Measurements from ENCODE around the gene ST3GAL2. TPM values are rescaled to one million over a fixed set of nuclear protein-coding genes. Genes with fewer than 3 reads are reported as not detected.

ST3GAL2 gene
- total and polyA plus RNA-seq, 2 donors (not counting 3 experiments of a cell fraction or from before 2014, with no cell fraction given): 23.0 to 50.4 TPM

- dilution Hi-C loops (cut with MboI; ENCODE audit: extremely low pct_ligation_motif_present, low sequenced_read_pairs): no loop called here
- Histone ChIP-seq H3K79me2 (ENCODE audit: control insufficient read depth, insufficient read depth, low read length) (no peaks in the 10 kb centered on the region), H3K9me1 (replicated peaks; ENCODE audit: control insufficient read depth, extremely low read depth, insufficient read depth, low read length) (no peaks in the 10 kb centered on the region), H2AFZ (ENCODE audit: low read depth, low read length) (no peak overlapping the region), H3K4me2 (ENCODE audit: insufficient read depth, low read length) (no peak overlapping the region), H4K20me1 (replicated peaks; ENCODE audit: control insufficient read depth, extremely low read depth, insufficient read depth, low read length) (no peaks in the 10 kb centered on the region), H3K36me3 (ENCODE audit: control insufficient read depth in 2 of 2, extremely low read depth in 1 of 2, insufficient read depth in 2 of 2, low read length in 2 of 2) (peaks cover 0 to 28% of the 10 kb centered on the region in 2 experiments), H3K27ac (ENCODE audit: insufficient read depth, low read depth, low read length) (no peak overlapping the region), H3K9me3 (replicated peaks; ENCODE audit: control insufficient read depth, insufficient read depth, low read length) (no peaks in the 10 kb centered on the region), H3K9ac (replicated peaks; ENCODE audit: extremely low read depth, insufficient read depth, low read length) (no peak overlapping the region), H3K27me3 (ENCODE audit: control insufficient read depth in 2 of 2, insufficient read depth in 2 of 2, low read length in 2 of 2) (no peaks in the 10 kb centered on the region), H3K4me3 (replicated peaks in 1 of 3; ENCODE audit: insufficient read depth in 1 of 3, low read depth in 1 of 3, low read length in 3 of 3) (no peak overlapping the region), H3K4me1 (ENCODE audit: control insufficient read depth, extremely low read depth, insufficient read depth, low read length) (peaks cover 23% of the 10 kb centered on the region)
- ChIA-PET CTCF (interaction anchor here (1.2 kb wide), 2 partner anchors 25 to 175 kb away, joined by 4 to 5 read pairs; partner anchors contain the start of gene FCSK), POLR2A (no interaction called here)
- intact Hi-C loops (cut with micrococcal nuclease): no loop called here
- TF ChIP-seq EZH2 (IDR thresholded peaks at IDR 0.05; ENCODE audit: borderline replicate concordance, low read depth, low read length, severe bottlenecking) (no peak), POLR2A (IDR thresholded peaks at IDR 0.05; ENCODE audit: low read depth, low read length) (no peak), GATA2 (IDR thresholded peaks at IDR 0.05; ENCODE audit: insufficient read depth, insufficient read length, low read depth, low read length) (no peak), POLR2AphosphoS5 (IDR thresholded peaks at IDR 0.05; ENCODE audit: insufficient read depth, low read depth, low read length) (peak; percentile 13)
- TF ChIP-seq, protein P1, sequence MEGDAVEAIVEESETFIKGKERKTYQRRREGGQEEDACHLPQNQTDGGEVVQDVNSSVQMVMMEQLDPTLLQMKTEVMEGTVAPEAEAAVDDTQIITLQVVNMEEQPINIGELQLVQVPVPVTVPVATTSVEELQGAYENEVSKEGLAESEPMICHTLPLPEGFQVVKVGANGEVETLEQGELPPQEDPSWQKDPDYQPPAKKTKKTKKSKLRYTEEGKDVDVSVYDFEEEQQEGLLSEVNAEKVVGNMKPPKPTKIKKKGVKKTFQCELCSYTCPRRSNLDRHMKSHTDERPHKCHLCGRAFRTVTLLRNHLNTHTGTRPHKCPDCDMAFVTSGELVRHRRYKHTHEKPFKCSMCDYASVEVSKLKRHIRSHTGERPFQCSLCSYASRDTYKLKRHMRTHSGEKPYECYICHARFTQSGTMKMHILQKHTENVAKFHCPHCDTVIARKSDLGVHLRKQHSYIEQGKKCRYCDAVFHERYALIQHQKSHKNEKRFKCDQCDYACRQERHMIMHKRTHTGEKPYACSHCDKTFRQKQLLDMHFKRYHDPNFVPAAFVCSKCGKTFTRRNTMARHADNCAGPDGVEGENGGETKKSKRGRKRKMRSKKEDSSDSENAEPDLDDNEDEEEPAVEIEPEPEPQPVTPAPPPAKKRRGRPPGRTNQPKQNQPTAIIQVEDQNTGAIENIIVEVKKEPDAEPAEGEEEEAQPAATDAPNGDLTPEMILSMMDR (IDR thresholded peaks at IDR 0.05; ENCODE audit: extremely low read depth in 1 of 2, insufficient read depth in 1 of 2, low read depth in 1 of 2, low read length in 2 of 2): no peak
- peak; percentile 21 for DNase-seq (ENCODE audit: low read depth, low spot score)
- peak; percentile 67 for FAIRE-seq
- no TSS peak for BruUV-seq (replicated peaks)
Observed at GRCh38 chr16:70478912-70479341, 40.0 kb upstream of the ST3GAL2 start.

DNA sequence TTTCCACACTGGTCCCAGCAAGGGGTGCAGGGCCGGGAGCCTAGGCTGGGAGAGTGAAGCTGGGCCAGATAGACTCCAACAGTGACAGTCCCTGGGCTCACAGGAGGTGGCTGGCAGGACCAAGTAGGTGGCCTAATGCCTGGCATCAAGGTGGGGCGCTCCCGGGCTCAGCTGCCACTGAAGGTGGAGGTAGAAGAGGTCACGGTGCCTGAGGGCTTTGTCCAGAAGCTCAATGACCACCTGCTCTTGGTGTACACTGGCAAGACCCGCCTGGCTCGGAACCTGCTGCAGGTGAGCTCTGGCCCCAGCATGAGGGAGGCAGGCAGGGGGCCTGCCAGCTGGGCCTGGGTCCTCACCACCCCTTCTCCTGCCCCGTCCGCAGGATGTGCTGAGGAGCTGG, 39.3 kb upstream of the ST3GAL2 start:
- no peak overlapping the region for H3K9ac ChIP-seq (replicated peaks; ENCODE audit: extremely low read depth, insufficient read depth, low read length)

More for the DNA sequence above, 39.3 kb upstream of the ST3GAL2 start:
- Histone ChIP-seq H3K27me3 (ENCODE audit: control insufficient read depth in 2 of 2, insufficient read depth in 2 of 2, low read length in 2 of 2) (no peaks in the 10 kb centered on the region), H3K36me3 (ENCODE audit: control insufficient read depth in 2 of 2, extremely low read depth in 1 of 2, insufficient read depth in 2 of 2, low read length in 2 of 2) (peaks cover 0 to 22% of the 10 kb centered on the region in 2 experiments), H2AFZ (ENCODE audit: low read depth, low read length) (no peak overlapping the region), H4K20me1 (replicated peaks; ENCODE audit: control insufficient read depth, extremely low read depth, insufficient read depth, low read length) (no peaks in the 10 kb centered on the region), H3K4me3 (replicated peaks in 1 of 3; ENCODE audit: insufficient read depth in 1 of 3, low read depth in 1 of 3, low read length in 3 of 3) (no peak overlapping the region), H3K27ac (ENCODE audit: insufficient read depth, low read depth, low read length) (no peak overlapping the region), H3K9me3 (replicated peaks; ENCODE audit: control insufficient read depth, insufficient read depth, low read length) (no peaks in the 10 kb centered on the region), H3K79me2 (ENCODE audit: control insufficient read depth, insufficient read depth, low read length) (no peaks in the 10 kb centered on the region), H3K9me1 (replicated peaks; ENCODE audit: control insufficient read depth, extremely low read depth, insufficient read depth, low read length) (no peaks in the 10 kb centered on the region), H3K4me1 (ENCODE audit: control insufficient read depth, extremely low read depth, insufficient read depth, low read length) (peaks cover 23% of the 10 kb centered on the region), H3K4me2 (ENCODE audit: insufficient read depth, low read length) (no peak overlapping the region)
- DNase-seq (ENCODE audit: low read depth, low spot score) (no peak), FAIRE-seq (no peak)
- TF ChIP-seq JUN (IDR thresholded peaks at IDR 0.05; ENCODE audit: borderline replicate concordance, insufficient read depth, insufficient read length, low read depth) (no peak), POLR2AphosphoS5 (IDR thresholded peaks at IDR 0.05; ENCODE audit: insufficient read depth, low read depth, low read length) (no peak), MYC (IDR thresholded peaks at IDR 0.05; ENCODE audit: low read depth, low read length) (no peak), FOS (IDR thresholded peaks at IDR 0.05; ENCODE audit: borderline replicate concordance, insufficient read depth, low read length) (no peak), EZH2 (IDR thresholded peaks at IDR 0.05; ENCODE audit: borderline replicate concordance, low read depth, low read length, severe bottlenecking) (no peak), MAX (IDR thresholded peaks at IDR 0.05; ENCODE audit: insufficient read depth, insufficient read length) (no peak), POLR2A (IDR thresholded peaks at IDR 0.05; ENCODE audit: low read depth, low read length) (no peak)
- TF ChIP-seq, protein P1 (IDR thresholded peaks at IDR 0.05; ENCODE audit: extremely low read depth in 1 of 2, insufficient read depth in 1 of 2, low read depth in 1 of 2, low read length in 2 of 2): no peak
- intact Hi-C loops (cut with micrococcal nuclease) (no loop called here), dilution Hi-C loops (cut with MboI; ENCODE audit: extremely low pct_ligation_motif_present, low sequenced_read_pairs) (no loop called here)
- ChIA-PET POLR2A (interaction anchor here (0.6 kb wide), 1 partner anchor 40 kb away, joined by 3 read pairs; no protein-coding TSS in a partner anchor), CTCF (interaction anchor here (1.2 kb wide), 3 partner anchors 24 to 176 kb away, joined by 3 to 5 read pairs (median 4); partner anchors contain the start of gene FCSK)
- BruUV-seq (replicated peaks): no TSS peak

Data from endothelial cell of umbilical vein (primary cell).